SK-N-SH treated with all-trans-retinoic acid at 6 μM for 48 hours (cell line): ENCODE measurements around the gene KCND2.

Experiments
- ATAC-seq: fragments of 200-7000 bp; cut with Tn5 transposase; 3 replicates; pipeline ENCODE4 v1.9.1; 2020; ENCODE audit warnings: mild to moderate bottlenecking, moderate library complexity
- ARNTL ChIP-seq: fragments of 450-650 bp; formaldehyde crosslinking; IDR thresholded peaks from 2 replicates; pipeline ENCODE4 v1.5.0; 2020; ENCODE audit warnings: low read depth, mild to moderate bottlenecking, moderate library complexity, borderline replicate concordance
- BACH2 ChIP-seq: fragments of 250-450 bp; sonication (Bioruptor Pico); IDR thresholded peaks from 2 replicates; pipeline ENCODE4 v1.9.0; 2021; ENCODE audit warnings: mild to moderate bottlenecking, borderline replicate concordance
- CREB5 ChIP-seq: fragments of 250-450 bp; sonication (Bioruptor Pico); IDR thresholded peaks from 2 replicates; pipeline ENCODE4 v1.5.1; 2020; ENCODE audit warnings: low read depth, mild to moderate bottlenecking, moderate library complexity
- CSDC2 ChIP-seq: fragments of 250-450 bp; sonication (Bioruptor Pico); IDR thresholded peaks from 2 replicates; pipeline ENCODE4 v1.5.0; 2020; ENCODE audit warnings: mild to moderate bottlenecking, moderate library complexity
- ESRRG ChIP-seq: fragments of 250-450 bp; sonication (Bioruptor Pico); IDR thresholded peaks from 2 replicates; pipeline ENCODE4 v1.6.1; 2021; ENCODE audit warnings: mild to moderate bottlenecking
- GLIS3 ChIP-seq: fragments of 250-450 bp; sonication (Bioruptor Pico); IDR thresholded peaks from 2 replicates; pipeline ENCODE4 v1.5.0; 2020; ENCODE audit warnings: mild to moderate bottlenecking, moderate library complexity
- ISL1 ChIP-seq: fragments of 250-450 bp; sonication (Bioruptor Pico); IDR thresholded peaks from 2 replicates; pipeline ENCODE4 v2.1.2; 2022; ENCODE audit warnings: mild to moderate bottlenecking, moderate library complexity
- OSR1 ChIP-seq: fragments of 250-450 bp; sonication (Bioruptor Pico); IDR thresholded peaks from 2 replicates; pipeline ENCODE4 v1.8.0; 2022; ENCODE audit warnings: moderate library complexity, mild to moderate bottlenecking, inconsistent platforms
- PPARA ChIP-seq: fragments of 250-450 bp; sonication (Bioruptor Pico); IDR thresholded peaks from 2 replicates; pipeline ENCODE4 v1.5.0; 2020; ENCODE audit warnings: mild to moderate bottlenecking, borderline replicate concordance
- RARB ChIP-seq: fragments of 250-450 bp; sonication (Bioruptor Pico); IDR thresholded peaks from 2 replicates; pipeline ENCODE4 v1.8.0; 2021; ENCODE audit warnings: mild to moderate bottlenecking, moderate library complexity
- SNAI2 ChIP-seq: fragments of 250-450 bp; sonication (Bioruptor Pico); IDR thresholded peaks from 2 replicates; pipeline ENCODE4 v1.5.0; 2020; ENCODE audit warnings: mild to moderate bottlenecking, moderate library complexity
- TCF4 ChIP-seq: fragments of 250-450 bp; sonication (Bioruptor Pico); IDR thresholded peaks from 2 replicates; pipeline ENCODE4 v1.8.0; 2021; ENCODE audit warnings: mild to moderate bottlenecking, moderate library complexity, borderline replicate concordance
- TOX ChIP-seq: fragments of 250-450 bp; sonication (Bioruptor Pico); IDR thresholded peaks from 2 replicates; pipeline ENCODE4 v1.8.0; 2021; ENCODE audit warnings: mild to moderate bottlenecking, moderate library complexity, borderline replicate concordance
- TSHZ2 ChIP-seq: fragments of 250-450 bp; sonication (Bioruptor Pico); IDR thresholded peaks from 2 replicates; pipeline ENCODE4 v1.5.0; 2020; ENCODE audit warnings: mild to moderate bottlenecking, moderate library complexity
- ZC3H10 ChIP-seq: fragments of 250-450 bp; sonication (Bioruptor Pico); IDR thresholded peaks from 2 replicates; pipeline ENCODE4 v1.5.1; 2021; ENCODE audit warnings: mild to moderate bottlenecking, moderate library complexity
- ZFP3 ChIP-seq: fragments of 250-450 bp; sonication (Bioruptor Pico); IDR thresholded peaks from 2 replicates; pipeline ENCODE4 v1.5.0; 2020; ENCODE audit warnings: mild to moderate bottlenecking, moderate library complexity
- ZFP30 ChIP-seq: fragments of 450-650 bp; formaldehyde crosslinking; IDR thresholded peaks from 2 replicates; pipeline ENCODE4 v1.5.0; 2022; ENCODE audit warnings: mild to moderate bottlenecking, moderate library complexity
- ZNF565 ChIP-seq: fragments of 450-650 bp; formaldehyde crosslinking; conservative IDR thresholded peaks from 2 replicates; pipeline ENCODE4 v1.5.0; 2020; ENCODE audit warnings: low read depth, mild to moderate bottlenecking, moderate library complexity
- ZNF70 ChIP-seq: fragments of 450-650 bp; formaldehyde crosslinking; IDR thresholded peaks from 2 replicates; pipeline ENCODE4 v1.5.0; 2020; ENCODE audit warnings: mild to moderate bottlenecking, moderate library complexity
- ZNF8 ChIP-seq: fragments of 450-650 bp; formaldehyde crosslinking; IDR thresholded peaks from 2 replicates; pipeline ENCODE4 v1.5.0; 2020; ENCODE audit warnings: mild to moderate bottlenecking, moderate library complexity
- TF ChIP-seq, protein P1 (sequence below): fragments of 250-450 bp; sonication (Bioruptor Pico); IDR thresholded peaks from 2 replicates; pipeline ENCODE4 v1.8.0; 2021; ENCODE audit warnings: low read depth, mild to moderate bottlenecking, moderate library complexity, borderline replicate concordance
- TF ChIP-seq, protein P2 (sequence below): fragments of 250-450 bp; sonication (Bioruptor Pico); IDR thresholded peaks from 2 replicates; pipeline ENCODE4 v1.5.1; 2021; ENCODE audit warnings: mild to moderate bottlenecking, moderate library complexity

The KCND2 gene

GRCh38 chr7:120588862-120589261, 315.9 kb downstream of the KCND2 start:
- ATAC-seq = no peak
- TF ChIP-seq BACH2 = no peak
- no peak for TF ChIP-seq ZNF8
- no peak for TF ChIP-seq ARNTL (CRISPR knock-in tag)
- no peak for TF ChIP-seq PPARA (CRISPR knock-in tag)
- TF ChIP-seq TOX (CRISPR knock-in tag) = no peak
- no peak for TF ChIP-seq CREB5 (CRISPR knock-in tag)
- no peak for TF ChIP-seq RARB (CRISPR knock-in tag)
- TF ChIP-seq OSR1 (CRISPR knock-in tag) = no peak
- no peak for TF ChIP-seq ISL1
- TF ChIP-seq ZNF565 = no peak
- no peak for TF ChIP-seq CSDC2 (CRISPR knock-in tag)
- TF ChIP-seq ZFP30 (CRISPR knock-in tag) = no peak
- no peak for TF ChIP-seq ESRRG (CRISPR knock-in tag)
- no peak for TF ChIP-seq ZNF70 (CRISPR knock-in tag)
- TF ChIP-seq, protein P1, sequence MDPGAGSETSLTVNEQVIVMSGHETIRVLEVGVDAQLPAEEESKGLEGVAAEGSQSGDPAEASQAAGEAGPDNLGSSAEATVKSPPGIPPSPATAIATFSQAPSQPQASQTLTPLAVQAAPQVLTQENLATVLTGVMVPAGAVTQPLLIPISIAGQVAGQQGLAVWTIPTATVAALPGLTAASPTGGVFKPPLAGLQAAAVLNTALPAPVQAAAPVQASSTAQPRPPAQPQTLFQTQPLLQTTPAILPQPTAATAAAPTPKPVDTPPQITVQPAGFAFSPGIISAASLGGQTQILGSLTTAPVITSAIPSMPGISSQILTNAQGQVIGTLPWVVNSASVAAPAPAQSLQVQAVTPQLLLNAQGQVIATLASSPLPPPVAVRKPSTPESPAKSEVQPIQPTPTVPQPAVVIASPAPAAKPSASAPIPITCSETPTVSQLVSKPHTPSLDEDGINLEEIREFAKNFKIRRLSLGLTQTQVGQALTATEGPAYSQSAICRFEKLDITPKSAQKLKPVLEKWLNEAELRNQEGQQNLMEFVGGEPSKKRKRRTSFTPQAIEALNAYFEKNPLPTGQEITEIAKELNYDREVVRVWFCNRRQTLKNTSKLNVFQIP (CRISPR knock-in tag) = no peak

DNA sequence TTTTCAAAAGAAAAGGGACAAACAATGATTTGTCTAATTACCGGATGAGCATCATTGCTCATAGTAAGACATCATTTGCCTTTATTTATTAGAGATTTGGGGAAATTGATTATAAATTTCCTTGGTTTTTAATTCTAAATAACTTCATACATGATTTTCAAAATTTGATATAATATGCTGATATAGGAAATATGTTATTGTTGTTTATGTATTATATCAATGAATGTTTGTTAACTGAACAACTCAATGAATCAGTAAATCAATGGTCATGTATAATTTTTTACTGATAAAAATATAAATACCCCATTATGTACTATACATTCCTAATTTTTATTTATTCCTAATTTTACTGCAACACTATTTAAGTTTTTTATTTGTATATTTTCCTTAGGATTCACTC, 327.6 kb downstream of the KCND2 start:
- no peak for TF ChIP-seq TCF4
- TF ChIP-seq, protein P2, sequence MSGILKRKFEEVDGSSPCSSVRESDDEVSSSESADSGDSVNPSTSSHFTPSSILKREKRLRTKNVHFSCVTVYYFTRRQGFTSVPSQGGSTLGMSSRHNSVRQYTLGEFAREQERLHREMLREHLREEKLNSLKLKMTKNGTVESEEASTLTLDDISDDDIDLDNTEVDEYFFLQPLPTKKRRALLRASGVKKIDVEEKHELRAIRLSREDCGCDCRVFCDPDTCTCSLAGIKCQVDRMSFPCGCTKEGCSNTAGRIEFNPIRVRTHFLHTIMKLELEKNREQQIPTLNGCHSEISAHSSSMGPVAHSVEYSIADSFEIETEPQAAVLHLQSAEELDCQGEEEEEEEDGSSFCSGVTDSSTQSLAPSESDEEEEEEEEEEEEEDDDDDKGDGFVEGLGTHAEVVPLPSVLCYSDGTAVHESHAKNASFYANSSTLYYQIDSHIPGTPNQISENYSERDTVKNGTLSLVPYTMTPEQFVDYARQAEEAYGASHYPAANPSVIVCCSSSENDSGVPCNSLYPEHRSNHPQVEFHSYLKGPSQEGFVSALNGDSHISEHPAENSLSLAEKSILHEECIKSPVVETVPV (CRISPR knock-in tag) = no peak
- TF ChIP-seq SNAI2 (CRISPR knock-in tag) = no peak
- no peak for TF ChIP-seq ZC3H10 (CRISPR knock-in tag)
- no peak for TF ChIP-seq ZFP3
- no peak for TF ChIP-seq ZFP30 (CRISPR knock-in tag)
- TF ChIP-seq ARNTL (CRISPR knock-in tag) = no peak
- no peak for TF ChIP-seq TOX (CRISPR knock-in tag)
- TF ChIP-seq CSDC2 (CRISPR knock-in tag) = no peak
- TF ChIP-seq ZNF565 = no peak
- no peak for TF ChIP-seq ISL1
- TF ChIP-seq TSHZ2 = no peak
- no peak for TF ChIP-seq RARB (CRISPR knock-in tag)
- TF ChIP-seq GLIS3 = no peak
- no peak for TF ChIP-seq PPARA (CRISPR knock-in tag)
- TF ChIP-seq BACH2 = no peak
- ATAC-seq = no peak

GRCh38 chr7:120603366-120603765, 330.4 kb downstream of the KCND2 start:
- TF ChIP-seq, protein P2 (CRISPR knock-in tag) = no peak
- no peak for TF ChIP-seq ZFP30 (CRISPR knock-in tag)
- TF ChIP-seq PPARA (CRISPR knock-in tag) = no peak
- TF ChIP-seq, all 23 proteins: peak for 0
- ATAC-seq = no peak
